Measurements from ENCODE around the gene LCOR. TPM values are rescaled to one million over a fixed set of nuclear protein-coding genes. Genes with fewer than 3 reads are reported as not detected.

LCOR gene
- total RNA-seq, 4 donors from 2014 or later = 22.3 to 220 (median 38.5) TPM

DNA sequence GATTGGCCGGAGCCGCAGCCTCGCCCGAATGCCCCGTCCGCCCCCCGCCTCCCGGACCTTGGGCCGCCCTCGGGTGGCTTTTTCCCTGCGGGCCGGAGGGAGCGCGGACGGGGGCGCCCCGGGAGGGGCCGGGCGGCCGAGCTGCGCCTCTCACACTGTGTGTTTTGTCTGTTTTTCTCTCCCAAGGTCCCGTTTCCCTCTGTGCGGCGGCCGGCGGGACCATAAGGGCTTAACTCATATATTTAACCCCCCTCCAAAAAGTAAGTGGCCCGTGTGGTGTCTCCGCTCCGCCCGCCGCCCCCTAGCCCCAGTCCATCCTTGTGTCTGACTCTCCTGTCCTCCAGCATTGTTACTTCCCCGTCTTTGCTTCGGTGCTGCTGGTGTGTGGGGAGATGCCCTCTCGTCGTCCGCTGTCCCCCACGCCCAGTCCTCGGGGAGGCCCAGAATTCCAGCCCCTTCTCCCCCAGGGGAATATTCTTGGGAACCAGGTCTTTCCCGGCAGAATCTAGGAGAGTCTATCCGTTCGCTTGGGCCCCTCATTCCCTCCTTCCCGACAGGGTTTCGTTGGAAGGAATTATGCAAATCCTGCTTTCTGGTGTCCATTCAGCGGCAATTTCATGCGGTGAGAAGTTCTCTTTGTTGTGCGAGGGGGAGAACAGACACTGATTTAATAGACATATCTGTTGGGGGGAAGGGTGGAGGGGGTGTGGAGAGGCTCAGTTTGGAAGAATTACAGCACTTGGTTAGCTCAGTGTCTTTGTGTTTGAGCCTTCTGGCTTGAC lies 1.3 kb downstream of the LCOR start:
- Histone ChIP-seq H3K4me1 (peaks cover 0 to 68% (median 9%) of the 10 kb centered on the region in 3 donors), H3K27ac (peak overlapping the region; percentile 90 to 99 (median 97)), H3K36me3 (no peaks in the 10 kb centered on the region), H3K27me3 (no peaks in the 10 kb centered on the region), H3K9me3 (no peaks in the 10 kb centered on the region), H3K4me3 (peak overlapping the region; percentile 89 to 97)
- 0 to 3% methylated on average over 7 to 15 of the region's 46 CpGs for WGBS, 2 donors (ENCODE audit: low coverage in 1 of 2)
- TF ChIP-seq POLR2A (IDR thresholded peaks at IDR 0.05) = no peak
- no peak for TF ChIP-seq EP300 (IDR thresholded peaks at IDR 0.05)
- no peak for TF ChIP-seq POLR2AphosphoS5 (IDR thresholded peaks at IDR 0.05)
- TF ChIP-seq, protein P1, sequence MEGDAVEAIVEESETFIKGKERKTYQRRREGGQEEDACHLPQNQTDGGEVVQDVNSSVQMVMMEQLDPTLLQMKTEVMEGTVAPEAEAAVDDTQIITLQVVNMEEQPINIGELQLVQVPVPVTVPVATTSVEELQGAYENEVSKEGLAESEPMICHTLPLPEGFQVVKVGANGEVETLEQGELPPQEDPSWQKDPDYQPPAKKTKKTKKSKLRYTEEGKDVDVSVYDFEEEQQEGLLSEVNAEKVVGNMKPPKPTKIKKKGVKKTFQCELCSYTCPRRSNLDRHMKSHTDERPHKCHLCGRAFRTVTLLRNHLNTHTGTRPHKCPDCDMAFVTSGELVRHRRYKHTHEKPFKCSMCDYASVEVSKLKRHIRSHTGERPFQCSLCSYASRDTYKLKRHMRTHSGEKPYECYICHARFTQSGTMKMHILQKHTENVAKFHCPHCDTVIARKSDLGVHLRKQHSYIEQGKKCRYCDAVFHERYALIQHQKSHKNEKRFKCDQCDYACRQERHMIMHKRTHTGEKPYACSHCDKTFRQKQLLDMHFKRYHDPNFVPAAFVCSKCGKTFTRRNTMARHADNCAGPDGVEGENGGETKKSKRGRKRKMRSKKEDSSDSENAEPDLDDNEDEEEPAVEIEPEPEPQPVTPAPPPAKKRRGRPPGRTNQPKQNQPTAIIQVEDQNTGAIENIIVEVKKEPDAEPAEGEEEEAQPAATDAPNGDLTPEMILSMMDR (IDR thresholded peaks at IDR 0.05) = no peak
- no peak for ATAC-seq

DNA sequence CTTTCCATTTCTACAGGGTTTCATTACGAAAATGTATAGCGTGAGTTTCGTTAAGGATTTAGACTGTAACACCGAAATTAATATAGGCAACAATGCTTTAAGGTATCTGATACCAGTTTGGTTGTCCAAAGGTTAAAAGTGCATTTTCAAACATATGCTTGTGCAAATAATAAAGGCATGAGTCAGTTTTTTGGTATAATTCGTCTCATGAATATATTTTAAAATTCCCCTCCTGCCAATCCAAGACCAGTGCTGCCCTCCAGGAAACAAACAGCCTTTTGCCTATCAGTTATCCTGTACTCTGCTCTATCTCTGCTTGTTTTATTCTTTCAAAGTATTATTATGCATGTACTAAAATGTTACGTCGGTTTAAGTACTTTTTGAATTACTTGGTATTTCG lies 2.0 kb downstream of the LCOR start:
- peaks cover 0 to 75% (median 9%) of the 10 kb centered on the region in 3 donors for H3K4me1 ChIP-seq
- H3K4me3 ChIP-seq = peak overlapping the region in 1 of 2 donors; percentile 97
- H3K27ac ChIP-seq = peak overlapping the region in 3 of 4 donors; percentile 95 to 99 (median 99)
- H3K36me3 ChIP-seq = no peaks in the 10 kb centered on the region
- TF ChIP-seq POLR2AphosphoS5 (IDR thresholded peaks at IDR 0.05) (no peak), POLR2A (IDR thresholded peaks at IDR 0.05) (no peak), EP300 (IDR thresholded peaks at IDR 0.05) (no peak)
- TF ChIP-seq, protein P1 (IDR thresholded peaks at IDR 0.05) = no peak
- WGBS, 2 donors (ENCODE audit: low coverage in 1 of 2) = 43 to 49% methylated on average over 8 of the region's 8 CpGs
- H3K9me3 ChIP-seq = no peaks in the 10 kb centered on the region
- H3K27me3 ChIP-seq = no peaks in the 10 kb centered on the region
- ATAC-seq = no peak

DNA sequence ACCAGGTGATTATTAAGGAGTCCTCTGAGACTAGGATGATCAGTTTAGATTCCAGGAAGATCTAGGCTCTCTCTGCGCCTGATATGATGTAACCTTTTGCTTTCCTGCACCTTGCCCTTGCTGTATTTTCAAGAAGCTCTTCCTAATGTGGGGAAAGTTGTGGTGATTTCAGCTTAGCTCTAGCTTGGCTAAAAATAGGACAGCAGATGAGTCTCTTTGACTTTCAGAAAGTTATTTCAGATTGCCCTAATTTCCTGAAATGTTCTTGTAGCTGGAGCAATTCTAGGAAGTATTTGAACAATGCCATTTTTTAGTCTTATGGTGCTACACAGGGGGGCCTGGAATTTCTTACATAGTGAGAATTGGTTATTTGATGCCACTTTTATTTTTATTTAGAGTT lies 3.8 kb downstream of the LCOR start:
- 38 to 64% methylated on average over 1 of the region's 1 CpG for WGBS, 2 donors (ENCODE audit: low coverage in 1 of 2)
- H3K27ac ChIP-seq = peak overlapping the region in 2 of 4 donors; percentile 41 to 48

DNA sequence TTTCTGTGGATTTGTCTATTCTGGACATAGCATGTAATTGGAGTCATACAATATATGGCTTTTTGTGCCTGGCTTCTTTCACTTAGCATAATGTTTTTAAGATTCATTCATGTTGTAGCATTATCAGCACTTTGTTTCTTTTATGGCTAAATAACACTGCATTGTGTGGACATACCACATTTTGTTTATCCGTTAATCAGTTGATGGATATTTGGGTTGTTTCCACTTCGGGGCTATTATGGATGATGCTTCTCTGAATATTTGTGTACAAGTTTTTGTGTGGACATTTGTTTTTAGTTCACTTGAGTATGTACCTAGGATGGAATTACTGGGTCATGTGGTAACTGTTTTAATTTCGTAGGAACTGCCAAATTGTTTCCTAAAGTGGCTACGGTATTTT lies 6.4 kb downstream of the LCOR start:
- H3K36me3 ChIP-seq = no peaks in the 10 kb centered on the region
- H3K27me3 ChIP-seq = no peaks in the 10 kb centered on the region
- H3K27ac ChIP-seq = no peak overlapping the region
- 59 to 65% methylated on average over 4 of the region's 4 CpGs for WGBS, 2 donors (ENCODE audit: low coverage in 1 of 2)
- H3K4me3 ChIP-seq = no peak overlapping the region
- H3K4me1 ChIP-seq = peaks cover 0 to 94% (median 14%) of the 10 kb centered on the region in 3 donors
- H3K9me3 ChIP-seq = no peaks in the 10 kb centered on the region
- TF ChIP-seq, protein P1 (IDR thresholded peaks at IDR 0.05) = no peak
- TF ChIP-seq POLR2A (IDR thresholded peaks at IDR 0.05) (no peak), POLR2AphosphoS5 (IDR thresholded peaks at IDR 0.05) (no peak), EP300 (IDR thresholded peaks at IDR 0.05) (no peak)
- no peak for ATAC-seq

More for the DNA sequence above, 3.8 kb downstream of the LCOR start:
- Histone ChIP-seq H3K36me3 (no peaks in the 10 kb centered on the region), H3K27me3 (no peaks in the 10 kb centered on the region), H3K4me3 (no peak overlapping the region), H3K9me3 (no peaks in the 10 kb centered on the region), H3K4me1 (peaks cover 0 to 83% (median 13%) of the 10 kb centered on the region in 3 donors)
- TF ChIP-seq, protein P1 (IDR thresholded peaks at IDR 0.05) = no peak
- peak; percentile 3 for TF ChIP-seq POLR2AphosphoS5 (IDR thresholded peaks at IDR 0.05)
- ATAC-seq = no peak
